T47D (cell line): ENCODE measurements around the gene C5AR1.
"Not testable (repeated sequence)": the region's sequence is repeated elsewhere in the genome, so short reads cannot be mapped to it uniquely, and the experiment has no call there.

Experiments used
- DNase-seq, 2 experiments: peaks; one replicate each; pipeline versions ENCODE4 v3.0.0 to v3.0.0-alpha.2; 2011 to 2012; ENCODE audit warnings: low read depth in 1 of 2, low spot score in 1 of 2
- JUND ChIP-seq: IDR thresholded peaks from 2 replicates; pipeline ENCODE4 v1.6.1; 2012; ENCODE audit warnings: low read depth
- in situ Hi-C: cut with HindIII; loops from 2 replicates; pipeline ENCODE4 v1.10.0; 2016; ENCODE audit warnings: low sequenced_read_pairs, low pct_unique_long_range_greater_than_20kb

Gene C5AR1

DNA sequence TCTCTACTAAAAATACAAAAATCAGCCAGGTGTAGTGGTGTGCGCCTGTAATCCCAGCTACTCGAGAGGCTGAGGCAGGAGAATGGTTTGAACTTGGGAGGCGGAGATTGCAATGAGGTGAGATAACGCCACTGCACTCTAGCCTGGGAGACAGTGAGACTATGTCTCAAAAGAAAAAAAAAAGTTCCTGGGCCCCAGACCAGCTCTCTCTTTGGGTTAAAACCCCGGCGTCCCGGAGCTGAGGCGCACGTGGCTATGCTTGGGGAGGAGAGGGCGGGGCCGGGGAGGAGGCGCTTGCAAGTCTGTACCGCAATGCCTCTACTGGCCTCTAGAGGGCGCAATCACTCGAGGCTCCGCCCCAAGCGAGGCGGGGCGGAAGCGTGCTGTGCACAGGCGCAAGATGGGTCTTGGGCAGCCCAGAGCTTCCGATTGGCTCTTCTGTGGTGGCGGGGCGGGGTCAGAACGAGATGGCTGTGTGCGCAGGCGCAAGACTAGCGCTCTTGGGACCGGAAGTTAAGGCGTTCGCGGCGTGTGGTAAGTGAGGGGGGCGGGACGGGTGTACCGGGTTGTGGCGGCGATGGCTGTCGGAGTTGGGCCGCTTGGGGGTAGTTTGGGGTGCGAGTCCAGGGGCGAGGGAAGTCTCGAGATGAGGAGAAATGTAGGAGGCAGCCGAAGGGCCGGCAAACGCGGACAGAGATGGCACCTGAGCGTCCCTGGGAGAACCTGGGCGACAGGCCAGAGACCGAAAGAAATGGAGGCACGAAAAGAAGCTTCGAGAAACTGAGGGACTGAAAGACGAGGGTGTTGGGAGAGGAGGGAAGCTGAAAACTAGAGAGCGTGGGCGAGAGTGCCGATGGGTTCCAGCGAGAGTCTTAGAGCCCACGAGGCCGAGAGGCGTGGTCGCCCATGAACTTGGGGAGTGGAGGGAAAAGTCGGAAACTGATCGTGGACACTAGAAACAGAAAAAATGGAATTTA lies 39.4 kb downstream of the C5AR1 start, which contains the start of gene DHX34:
DHX34 (plus strand) TSS at position 497 of the 977 bp plus-strand sequence. CDS start 3,716 bp downstream, outside the sequence.
- peak; percentile 96 to 98 for DNase-seq
- TF ChIP-seq JUND = no peak

DNA sequence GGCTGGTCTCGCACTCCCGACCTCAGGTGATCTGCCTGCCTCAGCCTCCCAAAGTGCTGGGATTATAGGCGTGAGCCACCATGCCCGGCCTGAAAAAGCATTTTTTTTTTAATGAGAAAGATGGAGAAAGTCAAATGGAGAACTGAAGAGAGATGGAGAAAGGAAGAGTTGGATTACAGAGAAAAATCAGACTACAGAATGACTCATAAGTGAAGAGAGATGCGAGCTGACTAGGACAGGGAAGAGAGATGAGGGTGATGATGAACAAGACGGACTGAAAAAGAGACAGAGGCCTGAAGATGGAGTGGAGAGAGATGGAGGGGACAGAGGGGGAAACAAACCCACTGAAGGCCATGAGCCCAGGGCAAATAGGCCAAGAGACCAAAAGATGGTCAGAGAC lies 41.0 kb downstream of the C5AR1 start:
- no peak for DNase-seq
- in situ Hi-C loops = no loop called here
- no peak for TF ChIP-seq JUND

More for the DNA sequence above, 39.4 kb downstream of the C5AR1 start, which contains the start of gene DHX34:
- in situ Hi-C loops = no loop called here

DNA sequence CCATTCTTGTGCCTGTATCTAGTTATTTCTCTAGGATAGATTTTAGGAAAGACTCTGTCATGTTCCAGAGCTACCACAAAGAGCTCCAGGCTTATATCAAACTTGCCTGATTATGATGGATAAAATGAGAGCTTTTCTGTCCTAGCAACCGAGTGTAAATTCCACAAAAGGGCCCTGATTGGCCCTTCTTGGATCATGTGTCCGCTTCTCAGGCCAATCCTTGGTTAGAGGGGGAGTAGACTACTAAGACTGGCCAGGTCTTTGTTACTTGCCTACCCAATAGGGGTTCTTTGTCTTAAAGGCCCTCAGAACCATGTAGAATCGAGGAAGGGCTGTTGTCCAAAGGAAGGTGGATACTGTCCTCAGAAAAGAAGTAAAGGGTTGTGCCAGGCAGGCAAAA lies 41.9 kb downstream of the C5AR1 start:
- peak; percentile 55 to 79 for DNase-seq
- in situ Hi-C loops = no loop called here
- no peak for TF ChIP-seq JUND

DNA sequence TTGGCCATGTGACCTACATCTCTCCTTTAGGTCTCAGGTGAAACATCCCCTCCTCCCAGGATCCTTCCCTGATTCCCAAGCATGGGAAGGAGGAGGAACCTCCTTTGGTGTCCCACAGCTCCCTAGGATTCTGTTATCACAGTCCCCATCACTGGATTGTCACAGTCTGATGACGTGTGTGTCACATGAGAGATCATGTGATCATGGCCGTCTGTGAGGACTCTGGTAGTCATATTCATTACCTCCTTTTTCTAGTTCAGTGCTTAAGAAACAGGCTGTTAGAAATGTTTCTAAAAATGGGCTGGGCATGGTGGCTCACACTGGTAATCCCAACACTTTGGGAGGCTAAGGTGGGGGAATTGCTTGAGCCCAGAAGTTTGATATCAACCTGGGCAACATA lies 42.4 kb downstream of the C5AR1 start:
- in situ Hi-C loops = no loop called here
- DNase-seq = no peak
- TF ChIP-seq JUND = no peak

DNA sequence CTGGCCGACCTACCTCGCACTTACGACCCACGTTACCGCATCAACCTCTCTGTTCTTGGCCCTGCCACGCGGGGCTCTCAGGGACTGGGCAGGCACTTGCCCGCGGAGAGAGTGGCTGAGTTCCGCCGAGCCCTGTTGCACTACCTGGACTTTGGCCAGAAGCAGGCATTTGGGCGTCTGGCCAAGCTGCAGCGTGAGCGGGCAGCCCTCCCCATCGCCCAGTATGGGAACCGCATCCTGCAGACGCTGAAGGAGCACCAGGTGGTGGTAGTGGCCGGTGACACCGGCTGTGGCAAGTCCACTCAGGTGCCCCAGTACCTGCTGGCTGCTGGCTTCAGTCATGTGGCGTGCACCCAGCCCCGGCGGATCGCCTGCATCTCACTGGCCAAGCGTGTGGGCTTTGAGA lies 43.6 kb downstream of the C5AR1 start:
- no peak for DNase-seq
- in situ Hi-C loops = no loop called here
- TF ChIP-seq JUND = no peak

DNA sequence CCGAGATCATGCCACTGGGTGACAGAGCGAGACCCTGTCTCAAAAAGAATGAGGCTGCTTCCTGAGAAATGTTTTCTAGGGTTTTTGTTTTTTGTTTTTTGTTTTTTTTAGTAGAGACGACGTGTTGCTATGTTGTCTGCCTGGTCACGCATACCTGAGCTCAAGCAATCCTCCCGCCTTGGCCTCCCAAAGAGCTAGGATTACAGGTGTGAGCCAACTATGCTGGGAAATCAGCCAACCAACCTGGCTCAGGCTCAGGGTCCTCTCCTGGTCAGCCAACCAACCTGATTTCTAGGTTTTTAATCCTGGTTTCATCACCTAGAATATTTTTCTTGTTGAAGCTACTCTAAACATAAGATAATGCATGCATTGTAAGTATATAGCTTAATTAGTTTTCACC lies 47.2 kb downstream of the C5AR1 start:
- TF ChIP-seq JUND = no peak
- no peak for DNase-seq
- in situ Hi-C loops = no loop called here

DNA sequence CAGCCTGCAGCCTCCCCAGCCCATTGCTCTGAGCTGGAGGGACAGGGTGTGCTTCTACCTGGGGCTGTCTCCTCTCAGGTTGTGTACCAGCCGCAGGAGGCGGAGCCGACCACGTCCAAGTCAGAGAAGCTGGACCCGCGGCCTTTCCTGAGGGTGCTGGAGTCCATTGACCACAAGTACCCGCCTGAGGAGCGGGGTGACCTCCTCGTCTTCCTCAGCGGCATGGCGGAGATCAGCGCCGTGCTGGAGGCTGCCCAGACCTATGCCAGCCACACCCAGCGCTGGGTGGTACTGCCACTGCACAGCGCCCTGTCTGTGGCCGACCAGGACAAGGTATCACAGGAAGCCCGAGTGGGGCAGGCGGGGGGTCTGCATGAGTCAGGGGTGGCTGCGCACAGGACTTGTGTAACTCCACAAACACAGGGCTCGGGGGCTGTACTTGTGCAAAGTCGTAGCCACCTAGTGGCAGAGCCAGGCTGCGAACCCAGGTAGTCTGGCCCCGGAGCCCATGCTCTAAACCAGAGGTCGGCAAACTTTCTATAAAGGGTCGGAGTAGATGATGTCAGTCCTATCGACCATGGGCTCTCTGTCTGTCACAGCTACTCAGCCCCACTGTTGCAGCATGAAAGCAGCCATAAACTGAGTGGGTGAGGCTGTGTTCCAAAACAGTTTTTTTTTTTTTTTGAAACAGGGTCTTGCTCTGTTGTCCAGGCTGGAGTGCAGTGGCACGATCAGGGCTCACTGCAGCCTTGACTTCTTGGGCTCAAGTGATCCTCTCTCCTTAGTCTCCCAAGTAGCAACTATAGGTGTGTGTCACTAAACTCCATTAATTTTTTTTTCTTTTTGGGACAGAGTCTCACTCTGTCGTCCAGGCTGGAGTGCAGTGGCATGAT lies 48.4 kb downstream of the C5AR1 start:
- no peak for TF ChIP-seq JUND
- no peak for DNase-seq
- in situ Hi-C loops = no loop called here

DNA sequence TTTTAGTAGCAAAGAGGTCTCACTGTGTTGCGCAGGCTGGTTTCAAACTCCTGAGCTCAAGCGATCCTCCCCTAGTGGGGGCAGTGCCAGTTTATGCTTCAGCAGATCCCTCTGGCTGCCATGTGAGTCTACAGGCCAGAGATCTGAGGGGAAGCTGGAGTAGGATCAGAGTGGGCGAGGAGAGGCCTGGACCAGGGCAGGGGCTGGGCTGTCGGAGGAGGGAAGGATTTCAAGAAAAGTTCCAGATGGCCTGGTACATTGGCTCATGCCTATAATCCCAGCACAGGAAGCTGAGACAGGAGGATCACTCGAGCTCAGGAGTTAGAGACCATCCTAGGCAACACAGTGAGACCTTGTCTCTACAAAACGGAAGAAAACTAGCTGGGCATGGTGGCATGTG lies 49.3 kb downstream of the C5AR1 start:
- TF ChIP-seq JUND = no peak
- no peak for DNase-seq
- in situ Hi-C loops = no loop called here

DNA sequence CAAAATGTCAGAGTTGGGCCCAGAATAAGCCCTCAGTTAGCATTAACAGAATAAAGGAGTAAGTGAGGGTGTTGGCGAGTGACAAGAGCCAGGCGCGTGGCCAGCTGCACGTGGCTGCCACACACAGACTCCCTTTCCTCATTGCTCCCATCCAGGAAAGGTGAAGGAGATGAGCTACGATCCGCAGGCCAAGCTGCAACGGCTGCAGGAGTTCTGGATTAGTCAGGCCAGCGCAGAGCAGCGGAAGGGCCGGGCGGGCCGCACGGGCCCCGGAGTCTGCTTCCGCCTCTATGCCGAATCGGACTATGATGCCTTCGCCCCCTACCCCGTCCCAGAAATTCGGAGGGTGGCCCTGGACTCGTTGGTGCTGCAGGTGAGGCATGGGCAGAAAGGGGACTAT lies 52.7 kb downstream of the C5AR1 start:
- in situ Hi-C loops = no loop called here
- no peak for DNase-seq
- no peak for TF ChIP-seq JUND

DNA sequence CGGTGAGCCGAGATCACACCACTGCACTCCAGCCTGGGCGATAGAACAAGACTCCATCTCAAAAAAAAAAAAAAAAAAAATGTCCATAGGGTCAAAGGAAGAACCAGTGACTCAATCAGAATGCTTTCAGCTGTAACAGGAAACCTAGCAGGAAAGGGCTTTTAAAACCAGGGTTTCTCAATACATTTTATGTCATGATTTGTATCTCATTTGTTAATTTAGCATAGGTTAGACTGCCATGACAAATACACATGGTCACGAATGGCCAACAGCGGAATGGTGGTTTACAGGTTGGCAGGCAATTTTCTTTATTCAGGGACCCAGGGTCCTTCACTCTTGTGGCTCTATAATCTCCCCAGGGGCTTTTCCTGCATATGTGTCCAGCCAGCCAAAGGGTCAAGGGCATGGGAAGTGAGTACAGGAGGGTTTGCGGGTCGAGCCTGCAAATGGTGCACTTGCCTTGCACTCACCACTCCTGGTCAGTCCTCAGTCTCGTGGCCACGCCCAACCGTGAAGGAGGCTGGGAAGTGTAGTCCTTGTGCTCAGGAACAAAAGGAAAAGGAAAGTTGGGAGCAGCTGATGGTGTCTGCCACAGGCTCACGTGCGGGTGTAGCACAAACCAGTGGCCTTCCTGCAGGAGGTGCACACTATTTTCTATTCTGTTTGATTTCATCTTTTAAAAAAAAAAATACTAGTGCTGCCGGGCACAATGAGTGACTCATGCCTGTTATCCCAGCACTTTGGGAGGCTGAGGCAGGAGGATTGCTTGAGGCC lies 54.3 kb downstream of the C5AR1 start:
- in situ Hi-C loops = no loop called here
- no peak for DNase-seq
- no peak for TF ChIP-seq JUND

DNA sequence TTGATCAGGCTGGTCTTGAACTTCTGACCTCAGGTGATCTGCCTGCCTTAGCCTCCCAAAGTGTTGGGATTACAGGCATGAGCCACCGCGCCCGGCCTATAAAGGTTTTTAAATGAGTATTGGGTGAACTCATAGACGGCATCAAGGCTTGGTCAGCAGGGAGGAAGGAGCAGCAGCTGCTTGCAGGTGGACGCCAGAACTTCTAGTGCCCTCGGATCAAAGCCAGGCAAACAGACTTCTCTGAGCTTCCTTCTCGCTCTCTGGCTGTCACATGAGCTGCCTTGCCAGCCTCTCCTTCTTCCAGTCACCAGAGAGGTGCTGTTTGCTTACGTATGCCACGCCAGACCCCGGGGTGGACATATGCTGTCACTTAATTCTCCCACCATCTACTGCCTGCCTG lies 55.8 kb downstream of the C5AR1 start:
- in situ Hi-C loops, DNase-seq: not testable (repeated sequence)

DNA sequence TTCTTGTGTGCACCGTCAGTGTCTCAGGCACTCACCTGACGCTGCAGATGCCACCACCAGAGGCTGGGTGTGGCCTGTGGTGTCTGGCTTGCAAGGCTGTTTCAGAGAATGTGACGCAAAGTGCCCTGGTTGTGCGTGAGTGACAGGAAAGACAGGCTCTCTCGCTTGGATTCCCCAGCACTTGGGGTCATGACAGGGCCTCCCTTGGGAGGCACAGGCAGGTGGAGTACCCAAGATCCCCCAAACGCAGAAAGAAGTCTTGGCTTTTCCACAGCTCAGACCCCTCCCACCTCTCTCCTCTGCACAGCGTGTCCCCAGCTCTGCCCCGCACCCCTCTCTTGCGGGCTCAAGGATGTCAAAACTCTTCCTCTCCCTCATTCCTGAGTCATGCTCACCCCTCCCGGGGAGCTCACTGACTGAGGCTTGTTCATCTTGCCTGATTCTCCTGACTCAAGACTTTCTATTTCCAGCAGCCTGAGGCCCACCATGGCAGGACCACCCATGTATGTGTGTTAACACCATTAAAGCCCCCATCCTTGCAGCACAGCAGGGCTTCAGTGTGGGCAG lies 60.5 kb downstream of the C5AR1 start:
- DNase-seq = no peak
- in situ Hi-C loops = no loop called here
- no peak for TF ChIP-seq JUND
